Raji (cell line): ENCODE data around the gene ABHD2.

ENCODE experiments used
- POLR2A ChIP-seq: IDR thresholded peaks from 2 replicates; pipeline ENCODE4 v1.6.1; 2011; ENCODE audit warnings: low read depth, low read length, control low read depth; ENCODE audit not compliant: insufficient read depth

ABHD2 gene

DNA sequence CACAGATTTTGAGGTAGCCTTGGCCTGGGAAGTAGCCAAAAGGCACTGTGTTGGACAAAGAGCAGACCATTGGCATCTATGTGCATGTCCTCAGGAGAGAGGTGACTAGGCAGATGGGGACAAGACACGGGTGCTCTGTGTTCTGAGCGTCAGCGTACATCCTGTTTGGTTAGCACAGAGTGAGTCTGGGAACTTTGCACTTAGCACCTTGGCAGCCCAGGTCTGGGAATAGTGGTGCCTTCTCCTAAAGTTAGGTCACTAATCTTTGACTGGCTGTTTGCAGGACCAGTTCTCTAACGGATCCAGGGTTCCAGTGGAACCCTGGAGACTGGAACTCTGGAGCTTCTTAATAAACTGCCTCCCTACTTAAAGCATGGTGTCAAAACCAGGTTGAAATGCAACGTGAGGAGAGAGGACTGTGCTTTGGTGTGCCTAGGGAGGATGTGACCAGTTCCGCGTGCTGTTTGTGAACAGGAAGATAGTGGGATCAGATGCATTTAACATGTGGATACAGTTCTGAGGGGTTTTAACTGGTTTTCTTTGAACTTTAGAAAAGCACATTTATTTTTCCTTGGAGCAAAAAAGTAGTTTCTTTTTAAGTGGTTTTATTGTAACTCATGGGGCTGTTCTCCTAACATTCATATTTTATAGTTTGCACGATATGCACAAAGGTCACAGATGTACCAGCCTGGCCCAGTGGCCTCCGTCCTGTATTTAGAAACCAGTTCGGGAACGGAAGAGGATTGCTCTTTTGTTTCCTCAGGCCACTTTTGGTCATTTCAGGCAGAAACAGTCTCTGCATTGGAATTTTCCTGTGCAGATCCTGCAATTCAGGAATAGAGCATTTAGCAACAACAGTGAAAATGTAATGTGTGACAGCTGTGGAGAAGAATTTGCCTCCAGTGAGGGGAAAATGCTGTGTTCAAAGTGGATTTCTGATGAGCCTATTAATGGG lies 48.8 kb downstream of the ABHD2 start:
- TF ChIP-seq POLR2A = no peak

- no peak for TF ChIP-seq POLR2A
These were observed 49.7 kb downstream of the ABHD2 start for GRCh38 chr15:89137926-89138325.

- TF ChIP-seq POLR2A = no peak
These were observed 50.9 kb downstream of the ABHD2 start for GRCh38 chr15:89138999-89139612.

DNA sequence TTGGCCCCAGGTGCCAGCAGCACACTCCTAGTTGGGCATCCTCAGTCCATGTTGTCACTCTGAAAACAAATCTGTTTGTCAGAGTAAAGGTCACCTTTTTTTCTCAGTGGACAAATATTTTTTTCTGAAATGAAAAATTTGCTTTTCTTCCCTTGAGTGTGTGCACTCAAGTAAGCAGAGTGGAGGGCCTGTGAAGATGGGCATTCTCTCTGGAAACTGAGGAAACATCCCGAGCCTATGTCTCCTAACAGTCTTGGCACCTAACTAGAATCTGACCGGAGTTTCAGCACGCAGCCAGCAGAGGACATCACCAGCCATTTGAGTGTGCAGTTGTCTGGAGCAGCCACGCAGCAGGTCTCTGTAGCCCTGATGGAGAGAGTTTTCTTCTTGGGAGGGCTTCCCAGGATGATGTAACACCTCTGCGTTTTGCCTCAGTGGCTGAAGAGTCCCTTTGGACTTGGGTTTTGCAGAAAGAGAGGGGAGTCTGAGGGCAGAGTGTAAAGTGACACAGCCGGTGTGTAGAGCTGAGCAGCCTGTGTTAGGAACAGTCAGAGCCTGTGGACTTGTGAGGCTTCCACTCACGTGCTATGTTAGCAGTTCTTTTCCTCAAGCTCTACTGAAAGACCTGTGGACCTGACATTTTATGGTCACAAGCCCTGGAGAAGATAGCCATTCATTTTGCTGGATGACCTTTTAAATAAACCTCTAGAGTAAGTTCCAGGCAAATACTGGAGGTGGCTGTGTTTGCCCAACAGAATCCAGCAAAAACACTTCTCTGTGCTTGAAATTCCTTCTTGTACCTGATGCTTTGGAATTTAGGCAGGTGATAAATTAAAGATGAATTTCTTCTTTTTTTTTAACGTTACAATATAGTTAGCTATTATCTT lies 51.6 kb downstream of the ABHD2 start:
- no peak for TF ChIP-seq POLR2A

- TF ChIP-seq POLR2A = no peak
These were observed 52.3 kb downstream of the ABHD2 start for GRCh38 chr15:89140595-89140994.

- no peak for TF ChIP-seq POLR2A
These were observed 53.6 kb downstream of the ABHD2 start for GRCh38 chr15:89141885-89142284.

DNA sequence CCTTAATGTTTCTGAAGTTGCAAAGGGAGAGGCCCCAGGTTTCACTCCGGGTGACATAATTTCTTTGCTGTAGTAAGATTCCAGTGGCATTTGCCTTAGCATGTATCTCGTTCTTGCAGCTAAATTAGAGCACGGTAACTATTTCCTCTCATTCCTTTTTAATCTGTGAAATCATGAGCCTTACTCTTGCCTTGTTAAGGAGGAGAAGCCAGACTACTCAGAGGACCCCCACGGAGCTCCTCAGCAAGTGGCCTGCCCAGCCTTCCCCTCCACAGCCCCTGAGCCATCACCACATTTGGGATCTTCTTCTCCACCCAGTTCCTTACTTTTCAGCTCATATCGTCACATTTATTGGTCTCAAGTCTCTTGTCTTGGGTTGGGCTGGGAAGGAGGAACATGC lies 54.2 kb downstream of the ABHD2 start:
- TF ChIP-seq POLR2A = no peak

GRCh38 chr15:89143503-89144162 lies 55.4 kb downstream of the ABHD2 start:
- no peak for TF ChIP-seq POLR2A

- TF ChIP-seq POLR2A = no peak
These were observed 56.2 kb downstream of the ABHD2 start for GRCh38 chr15:89144491-89144890.

DNA sequence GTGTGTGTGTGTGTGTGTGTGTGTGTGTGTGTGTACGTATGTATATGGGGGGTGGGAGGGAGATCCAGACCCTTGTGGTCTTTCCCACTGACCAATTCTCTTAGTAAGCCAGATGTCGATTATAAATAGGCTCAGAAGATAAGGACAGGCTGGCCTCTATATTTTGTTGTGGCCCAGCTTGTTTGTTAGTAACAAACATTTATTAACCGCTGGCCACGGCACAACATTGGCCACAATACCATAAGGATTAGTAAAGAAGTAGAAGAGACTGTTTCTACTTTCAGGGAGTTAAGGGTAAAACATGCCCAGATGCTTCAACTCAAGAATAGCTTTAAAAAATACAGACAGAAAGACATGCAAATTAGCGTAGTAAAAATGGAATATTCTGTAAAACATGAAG lies 58.1 kb downstream of the ABHD2 start:
- TF ChIP-seq POLR2A = no peak

DNA sequence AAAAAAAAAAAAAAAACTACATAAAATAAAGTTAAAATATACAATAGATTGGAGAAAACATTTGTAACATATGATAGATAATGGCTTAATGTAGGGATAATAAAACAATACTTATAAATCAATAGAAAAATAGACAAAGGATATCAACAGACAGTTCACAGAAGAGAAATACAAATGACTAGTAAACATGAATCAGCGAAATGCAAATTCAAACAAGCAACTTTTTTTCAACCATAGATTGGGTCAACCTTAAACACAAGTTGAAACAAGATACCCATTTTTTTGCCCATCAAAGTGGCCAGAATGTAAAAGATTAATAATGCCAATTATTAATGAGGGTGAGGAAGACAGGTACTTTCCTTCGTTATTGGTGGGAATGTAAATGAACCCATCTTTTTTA lies 59.9 kb downstream of the ABHD2 start:
- no peak for TF ChIP-seq POLR2A

GRCh38 chr15:89149501-89150101 lies 61.3 kb downstream of the ABHD2 start:
- no peak for TF ChIP-seq POLR2A

GRCh38 chr15:89150287-89150686 lies 62.0 kb downstream of the ABHD2 start:
- no peak for TF ChIP-seq POLR2A
